DOHH2 (cell line): Measurements from ENCODE around the gene CYB5A.

Experiments
- CTCF ChIP-seq: fragments of 200-600 bp; sonication (generic); IDR thresholded peaks from one replicate; pipeline ENCODE4 v1.5.1; 2014; ENCODE audit warnings: antibody characterized with exemption, mild to moderate bottlenecking, low read depth, low read length; ENCODE audit not compliant: poor library complexity, severe bottlenecking
- EZH2phosphoT487 ChIP-seq: fragments of 200-600 bp; sonication (generic); IDR thresholded peaks from 2 replicates; pipeline ENCODE4 v1.6.1; 2017; ENCODE audit warnings: borderline replicate concordance, mild to moderate bottlenecking, antibody characterized with exemption, low read length, moderate library complexity, mixed read lengths

- TF ChIP-seq CTCF (no peak), EZH2phosphoT487 (no peak)
Observed at GRCh38 chr18:74303306-74303705, 11.5 kb upstream of the CYB5A start.
